Spleen (tissue), 7 donors: ENCODE measurements around the gene DUSP22.

Experiments used
- CTCF ChIP-seq, 11 experiments: fragments of 200-600 bp in 7 of 11; fragments of 450-650 bp in 4 of 11; sonication (generic) in 4 of 11; IDR thresholded peaks in 8 of 11; conservative IDR thresholded peaks in 3 of 11; 1 replicate in 7 of 11; 2 replicates in 4 of 11; pipeline versions ENCODE4 v1.4.0 to v1.8.0; 2016 to 2021; ENCODE audit warnings: antibody characterized with exemption in 11 of 11, inconsistent platforms in 4 of 11, mild to moderate bottlenecking in 1 of 11
- POLR2AphosphoS5 ChIP-seq, 3 donors: sonication (generic); formaldehyde crosslinking; IDR thresholded peaks; one replicate each; pipeline ENCODE4 v1.5.1; 2017; ENCODE audit warnings: antibody characterized with exemption in 3 of 3
- donor health status: DM: no; HTN: no; CAD: no; lungs with moderate emphysema.
- donor health status: DM: no; HTN: no; CAD: no.
- donor health status: DM: no; HTN: no; CAD: no.

- TF ChIP-seq CTCF (IDR thresholded peaks at IDR 0.05 in 8 of 11, conservative IDR thresholded peaks at IDR 0.05 in 3 of 11) (no peak), POLR2AphosphoS5 (IDR thresholded peaks at IDR 0.05) (no peak)
Measured at GRCh38 chr6:363291-363690, 71.0 kb downstream of the DUSP22 start.
